ENCODE measurements around the gene GALNT17. TPM values are rescaled to one million over a fixed set of nuclear protein-coding genes. Genes with fewer than 3 reads are reported as not detected.

GALNT17 gene
- total and polyA plus RNA-seq, 5 donors from 2014 or later, result not detected

GRCh38 chr7:71220210-71220695 lies 88.3 kb downstream of the GALNT17 start:
- DNase-seq (no peak), ATAC-seq (ENCODE audit: low read depth in 2 of 2) (no peak)
- Histone ChIP-seq H3K9me3 (ENCODE audit: control insufficient read depth in 2 of 2, low read length in 2 of 2) (peaks cover 3 to 4% of the 10 kb centered on the region in 2 experiments), H3K27me3 (ENCODE audit: control insufficient read depth, insufficient read depth, low read length) (no peaks in the 10 kb centered on the region), H3K4me3 (ENCODE audit: low read depth, low read length) (no peak overlapping the region), H3K27ac (ENCODE audit: insufficient read depth, low read length, poor library complexity, severe bottlenecking) (no peak overlapping the region), H3K4me1 (ENCODE audit: control insufficient read depth, insufficient read depth, low read length, poor library complexity, severe bottlenecking) (no peaks in the 10 kb centered on the region), H3K36me3 (ENCODE audit: control insufficient read depth, insufficient read depth, low read length) (no peaks in the 10 kb centered on the region)
- Mint-ChIP-seq H3K9me3 (peaks cover 0 to 25% (median 14%) of the 10 kb centered on the region in 7 donors), H3K4me1 (no peaks in the 10 kb centered on the region), H3K36me3 (peaks cover 3% of the 10 kb centered on the region), H3K27ac (no peak overlapping the region), H3K4me3 (no peak overlapping the region), H3K27me3 (no peaks in the 10 kb centered on the region)

GRCh38 chr7:71221049-71221448 lies 89.1 kb downstream of the GALNT17 start:
- H3K27ac ChIP-seq (ENCODE audit: insufficient read depth, low read length, poor library complexity, severe bottlenecking), result no peak overlapping the region
- no peak overlapping the region for H3K4me3 ChIP-seq (ENCODE audit: low read depth, low read length)
- no peaks in the 10 kb centered on the region for H3K27me3 ChIP-seq (ENCODE audit: control insufficient read depth, insufficient read depth, low read length)
- Mint-ChIP-seq H3K27me3 (no peaks in the 10 kb centered on the region), H3K36me3 (peaks cover 3% of the 10 kb centered on the region), H3K4me1 (no peaks in the 10 kb centered on the region), H3K27ac (no peak overlapping the region), H3K4me3 (no peak overlapping the region), H3K9me3 (peaks cover 0 to 24% (median 14%) of the 10 kb centered on the region in 7 donors)
- peaks cover 3 to 4% of the 10 kb centered on the region in 2 experiments for H3K9me3 ChIP-seq (ENCODE audit: control insufficient read depth in 2 of 2, low read length in 2 of 2)
- DNase-seq, result no peak
- no peaks in the 10 kb centered on the region for H3K36me3 ChIP-seq (ENCODE audit: control insufficient read depth, insufficient read depth, low read length)
- H3K4me1 ChIP-seq (ENCODE audit: control insufficient read depth, insufficient read depth, low read length, poor library complexity, severe bottlenecking), result no peaks in the 10 kb centered on the region
- no peak for ATAC-seq (ENCODE audit: low read depth in 2 of 2)

GRCh38 chr7:71221549-71221948 lies 89.6 kb downstream of the GALNT17 start:
- no peak overlapping the region for H3K4me3 ChIP-seq (ENCODE audit: low read depth, low read length)
- Mint-ChIP-seq H3K9me3 (peaks cover 2 to 24% (median 12%) of the 10 kb centered on the region in 7 donors), H3K4me3 (no peak overlapping the region), H3K4me1 (no peaks in the 10 kb centered on the region), H3K27ac (no peak overlapping the region), H3K36me3 (peaks cover 3% of the 10 kb centered on the region), H3K27me3 (no peaks in the 10 kb centered on the region)
- no peaks in the 10 kb centered on the region for H3K4me1 ChIP-seq (ENCODE audit: control insufficient read depth, insufficient read depth, low read length, poor library complexity, severe bottlenecking)
- no peaks in the 10 kb centered on the region for H3K27me3 ChIP-seq (ENCODE audit: control insufficient read depth, insufficient read depth, low read length)
- ATAC-seq (ENCODE audit: low read depth in 2 of 2), result no peak
- H3K27ac ChIP-seq (ENCODE audit: insufficient read depth, low read length, poor library complexity, severe bottlenecking), result no peak overlapping the region
- peaks cover 3 to 4% of the 10 kb centered on the region in 2 experiments for H3K9me3 ChIP-seq (ENCODE audit: control insufficient read depth in 2 of 2, low read length in 2 of 2)
- DNase-seq, result no peak
- H3K36me3 ChIP-seq (ENCODE audit: control insufficient read depth, insufficient read depth, low read length), result no peaks in the 10 kb centered on the region

DNA sequence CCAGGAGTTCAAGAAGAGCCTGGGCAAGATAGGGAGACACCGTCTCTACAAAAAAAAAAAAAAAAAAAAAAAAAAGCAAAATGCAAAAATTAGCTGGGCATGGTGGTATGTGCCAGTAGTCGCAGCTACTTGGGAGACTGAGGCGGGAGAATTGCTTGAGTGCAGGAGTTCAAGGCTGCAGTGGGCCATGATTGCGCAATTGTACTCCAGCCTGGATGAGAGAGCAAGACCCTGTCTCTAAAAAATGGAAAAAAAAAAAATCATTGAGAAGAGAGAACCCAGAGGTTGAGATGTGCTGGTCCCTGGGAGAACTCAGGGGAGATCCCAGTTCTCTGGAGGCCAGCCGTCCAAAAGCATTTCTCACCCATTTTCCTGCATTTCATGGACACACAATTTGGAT lies 95.2 kb downstream of the GALNT17 start:
- H3K9me3 ChIP-seq (ENCODE audit: control insufficient read depth in 2 of 2, low read length in 2 of 2), result peaks cover 5 to 24% of the 10 kb centered on the region in 2 experiments
- DNase-seq, result no peak
- H3K4me3 Mint-ChIP-seq, result no peak overlapping the region
- no peaks in the 10 kb centered on the region for H3K4me1 Mint-ChIP-seq
- H3K27me3 Mint-ChIP-seq, result no peaks in the 10 kb centered on the region
- ATAC-seq (ENCODE audit: low read depth in 2 of 2), result no peak
- H3K27ac Mint-ChIP-seq, result no peak overlapping the region
- peaks cover 3 to 37% (median 17%) of the 10 kb centered on the region in 7 donors for H3K9me3 Mint-ChIP-seq
- no peaks in the 10 kb centered on the region for H3K27me3 ChIP-seq (ENCODE audit: control insufficient read depth, insufficient read depth, low read length)
- H3K36me3 Mint-ChIP-seq, result no peaks in the 10 kb centered on the region
- no peaks in the 10 kb centered on the region for H3K4me1 ChIP-seq (ENCODE audit: control insufficient read depth, insufficient read depth, low read length, poor library complexity, severe bottlenecking)
- no peaks in the 10 kb centered on the region for H3K36me3 ChIP-seq (ENCODE audit: control insufficient read depth, insufficient read depth, low read length)
- no peak overlapping the region for H3K4me3 ChIP-seq (ENCODE audit: low read depth, low read length)
- no peak overlapping the region for H3K27ac ChIP-seq (ENCODE audit: insufficient read depth, low read length, poor library complexity, severe bottlenecking)

- Mint-ChIP-seq H3K4me3 (no peak overlapping the region), H3K4me1 (no peaks in the 10 kb centered on the region), H3K36me3 (no peaks in the 10 kb centered on the region), H3K27ac (no peak overlapping the region), H3K27me3 (no peaks in the 10 kb centered on the region), H3K9me3 (peaks cover 0 to 38% (median 17%) of the 10 kb centered on the region in 7 donors)
- DNase-seq (no peak), ATAC-seq (ENCODE audit: low read depth in 2 of 2) (no peak)
- H3K27me3 ChIP-seq (ENCODE audit: control insufficient read depth, insufficient read depth, low read length), result no peaks in the 10 kb centered on the region
- no peaks in the 10 kb centered on the region for H3K4me1 ChIP-seq (ENCODE audit: control insufficient read depth, insufficient read depth, low read length, poor library complexity, severe bottlenecking)
- H3K4me3 ChIP-seq (ENCODE audit: low read depth, low read length), result no peak overlapping the region
- no peaks in the 10 kb centered on the region for H3K36me3 ChIP-seq (ENCODE audit: control insufficient read depth, insufficient read depth, low read length)
- no peak overlapping the region for H3K27ac ChIP-seq (ENCODE audit: insufficient read depth, low read length, poor library complexity, severe bottlenecking)
- peaks cover 1 to 24% of the 10 kb centered on the region in 2 experiments for H3K9me3 ChIP-seq (ENCODE audit: control insufficient read depth in 2 of 2, low read length in 2 of 2)
These were observed 97.2 kb downstream of the GALNT17 start for GRCh38 chr7:71229148-71229547.

DNA sequence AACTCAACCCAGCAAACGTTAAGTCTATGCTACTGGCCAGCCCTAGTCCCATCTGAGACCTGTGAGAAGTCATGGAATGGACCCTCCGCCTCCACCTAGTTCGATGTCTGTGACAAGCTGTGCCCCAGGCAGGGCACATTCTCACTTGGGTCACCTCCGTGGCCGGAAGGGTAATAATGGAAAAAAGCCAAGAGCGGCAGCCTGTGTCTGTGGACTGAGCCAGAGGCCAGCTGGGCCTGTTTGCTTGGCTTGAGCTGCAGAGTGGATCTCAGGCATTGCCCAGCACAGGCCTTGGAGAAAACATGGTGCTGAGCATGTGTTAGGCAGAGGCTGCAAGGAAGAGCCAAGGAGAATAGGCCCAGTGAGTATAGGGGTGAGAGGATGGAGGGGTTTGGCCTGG lies 97.8 kb downstream of the GALNT17 start:
- no peaks in the 10 kb centered on the region for H3K4me1 Mint-ChIP-seq
- Histone ChIP-seq H3K27me3 (ENCODE audit: control insufficient read depth, insufficient read depth, low read length) (no peaks in the 10 kb centered on the region), H3K4me1 (ENCODE audit: control insufficient read depth, insufficient read depth, low read length, poor library complexity, severe bottlenecking) (no peaks in the 10 kb centered on the region), H3K9me3 (ENCODE audit: control insufficient read depth in 2 of 2, low read length in 2 of 2) (peaks cover 1 to 24% of the 10 kb centered on the region in 2 experiments), H3K36me3 (ENCODE audit: control insufficient read depth, insufficient read depth, low read length) (no peaks in the 10 kb centered on the region), H3K27ac (ENCODE audit: insufficient read depth, low read length, poor library complexity, severe bottlenecking) (no peak overlapping the region), H3K4me3 (ENCODE audit: low read depth, low read length) (no peak overlapping the region)
- DNase-seq, result no peak
- H3K36me3 Mint-ChIP-seq, result no peaks in the 10 kb centered on the region
- no peak overlapping the region for H3K4me3 Mint-ChIP-seq
- no peak for ATAC-seq (ENCODE audit: low read depth in 2 of 2)
- H3K27me3 Mint-ChIP-seq, result no peaks in the 10 kb centered on the region
- H3K9me3 Mint-ChIP-seq, result peaks cover 0 to 38% (median 17%) of the 10 kb centered on the region in 7 donors
- no peak overlapping the region for H3K27ac Mint-ChIP-seq

GRCh38 chr7:71235253-71235652 lies 103.3 kb downstream of the GALNT17 start:
- Mint-ChIP-seq H3K4me1 (no peaks in the 10 kb centered on the region), H3K27ac (no peak overlapping the region), H3K36me3 (no peaks in the 10 kb centered on the region), H3K27me3 (no peaks in the 10 kb centered on the region), H3K9me3 (peaks cover 0 to 29% (median 16%) of the 10 kb centered on the region in 7 donors), H3K4me3 (no peak overlapping the region)
- H3K27ac ChIP-seq (ENCODE audit: insufficient read depth, low read length, poor library complexity, severe bottlenecking), result no peak overlapping the region
- ATAC-seq (ENCODE audit: low read depth in 2 of 2), result no peak
- no peak overlapping the region for H3K4me3 ChIP-seq (ENCODE audit: low read depth, low read length)
- H3K36me3 ChIP-seq (ENCODE audit: control insufficient read depth, insufficient read depth, low read length), result no peaks in the 10 kb centered on the region
- H3K27me3 ChIP-seq (ENCODE audit: control insufficient read depth, insufficient read depth, low read length), result no peaks in the 10 kb centered on the region
- no peaks in the 10 kb centered on the region for H3K4me1 ChIP-seq (ENCODE audit: control insufficient read depth, insufficient read depth, low read length, poor library complexity, severe bottlenecking)
- no peak for DNase-seq
- peaks cover 1 to 6% of the 10 kb centered on the region in 2 experiments for H3K9me3 ChIP-seq (ENCODE audit: control insufficient read depth in 2 of 2, low read length in 2 of 2)
